GM18517 (cell line): ENCODE results near the gene DENND1C.

Experiments used
- ATAC-seq: cut with Tn5 transposase; IDR thresholded peaks from one replicate; pipeline ENCODE4 v1.9.1; 2021; ENCODE audit warnings: mild to moderate bottlenecking, moderate library complexity; ENCODE audit not compliant: unreplicated experiment

Gene DENND1C

GRCh38 chr19:6479836-6480398 lies 1.7 kb downstream of the DENND1C start:
- no peak for ATAC-seq

- ATAC-seq: no peak
These were observed 2.8 kb downstream of the DENND1C start for GRCh38 chr19:6478815-6479214.

- no peak for ATAC-seq
These were observed 4.6 kb downstream of the DENND1C start for GRCh38 chr19:6476896-6477431.

GRCh38 chr19:6476155-6476895 lies 5.3 kb downstream of the DENND1C start:
- no peak for ATAC-seq

- ATAC-seq: no peak
These were observed 6.1 kb downstream of the DENND1C start for GRCh38 chr19:6475321-6476108.

- ATAC-seq: no peak
These were observed 7.9 kb downstream of the DENND1C start for GRCh38 chr19:6473647-6474046.

GRCh38 chr19:6472713-6473112 lies 8.9 kb downstream of the DENND1C start:
- ATAC-seq: no peak

GRCh38 chr19:6471076-6471475 lies 10.5 kb downstream of the DENND1C start:
- no peak for ATAC-seq

- ATAC-seq: no peak
These were observed 11.4 kb downstream of the DENND1C start for GRCh38 chr19:6470173-6470572.

- no peak for ATAC-seq
These were observed 14.2 kb downstream of the DENND1C start for GRCh38 chr19:6467384-6467783.

GRCh38 chr19:6466526-6467248 lies 14.9 kb downstream of the DENND1C start:
- no peak for ATAC-seq

- no peak for ATAC-seq
These were observed 15.9 kb downstream of the DENND1C start for GRCh38 chr19:6465663-6466062.

GRCh38 chr19:6465006-6465405 lies 16.6 kb downstream of the DENND1C start:
- ATAC-seq: no peak

- no peak for ATAC-seq
These were observed 17.3 kb downstream of the DENND1C start, which contains the start of gene CRB3 for GRCh38 chr19:6464070-6464873. CRB3 (plus strand) TSS chr19:6464271; CDS start chr19:6464702, 431 bp downstream.

- ATAC-seq: peak; percentile 72
These were observed 21.3 kb downstream of the DENND1C start for GRCh38 chr19:6460099-6460884.

- peak; percentile 15 for ATAC-seq
These were observed 22.1 kb downstream of the DENND1C start, which contains the start of gene SLC25A23 for GRCh38 chr19:6459262-6460098. SLC25A23 (minus strand) TSS chr19:6459792; CDS start chr19:6459628, 164 bp downstream.

- ATAC-seq: no peak
These were observed 22.8 kb downstream of the DENND1C start for GRCh38 chr19:6458695-6459261.
